Measurements from ENCODE around the gene DGAT2. TPM values are rescaled to one million over a fixed set of nuclear protein-coding genes. Genes with fewer than 3 reads are reported as not detected.

The DGAT2 gene
- total and polyA plus RNA-seq, 4 donors = 4.2 to 54.0 (median 8.4) TPM

DNA sequence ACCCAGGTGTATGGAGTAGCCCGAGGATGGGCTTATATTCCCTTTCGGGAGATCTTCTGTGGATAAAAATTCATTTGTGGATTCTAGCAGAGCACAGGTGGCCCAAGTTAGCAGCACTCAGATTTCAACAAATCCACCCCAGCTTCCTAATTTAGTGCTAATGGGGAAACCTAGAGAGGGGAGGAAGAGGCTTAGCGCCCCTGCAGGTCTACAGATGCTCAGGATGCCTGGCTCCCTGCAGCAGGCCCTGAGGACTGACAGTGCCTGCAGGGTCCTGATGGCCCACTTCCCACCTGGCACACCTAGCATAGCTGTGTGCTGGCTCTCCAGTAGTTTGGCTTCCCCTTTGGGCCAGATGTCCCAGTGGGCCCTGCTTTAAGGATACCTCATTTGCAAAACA lies 6.5 kb downstream of the DGAT2 start:
- WGBS, 2 donors = 94 to 98% methylated on average over 3 of the region's 3 CpGs
- no peaks in the 10 kb centered on the region for H3K9me3 ChIP-seq (ENCODE audit: control insufficient read depth in 4 of 4, insufficient read depth in 3 of 4, low read length in 3 of 4)
- no peak overlapping the region for H3K27ac ChIP-seq (ENCODE audit: low read depth in 1 of 2, low read length in 1 of 2)
- ATAC-seq (ENCODE audit: insufficient read depth, low FRiP score) (no peak), DNase-seq (no peak)
- no peak overlapping the region for H3K9ac ChIP-seq (ENCODE audit: insufficient read depth in 1 of 2, low read length in 2 of 2)
- H3K4me1 ChIP-seq (ENCODE audit: control insufficient read depth in 5 of 5, insufficient read depth in 5 of 5, low read length in 5 of 5) = peaks cover 0 to 4% (median 0%) of the 10 kb centered on the region in 5 donors
- H3K27me3 ChIP-seq (ENCODE audit: control insufficient read depth in 3 of 3, insufficient read depth in 3 of 3, low read length in 2 of 3) = peaks cover 0 to 9% (median 4%) of the 10 kb centered on the region in 3 donors
- H3K36me3 ChIP-seq (ENCODE audit: control insufficient read depth in 4 of 4, insufficient read depth in 4 of 4, low read length in 4 of 4) = no peaks in the 10 kb centered on the region
- TF ChIP-seq, protein P1, sequence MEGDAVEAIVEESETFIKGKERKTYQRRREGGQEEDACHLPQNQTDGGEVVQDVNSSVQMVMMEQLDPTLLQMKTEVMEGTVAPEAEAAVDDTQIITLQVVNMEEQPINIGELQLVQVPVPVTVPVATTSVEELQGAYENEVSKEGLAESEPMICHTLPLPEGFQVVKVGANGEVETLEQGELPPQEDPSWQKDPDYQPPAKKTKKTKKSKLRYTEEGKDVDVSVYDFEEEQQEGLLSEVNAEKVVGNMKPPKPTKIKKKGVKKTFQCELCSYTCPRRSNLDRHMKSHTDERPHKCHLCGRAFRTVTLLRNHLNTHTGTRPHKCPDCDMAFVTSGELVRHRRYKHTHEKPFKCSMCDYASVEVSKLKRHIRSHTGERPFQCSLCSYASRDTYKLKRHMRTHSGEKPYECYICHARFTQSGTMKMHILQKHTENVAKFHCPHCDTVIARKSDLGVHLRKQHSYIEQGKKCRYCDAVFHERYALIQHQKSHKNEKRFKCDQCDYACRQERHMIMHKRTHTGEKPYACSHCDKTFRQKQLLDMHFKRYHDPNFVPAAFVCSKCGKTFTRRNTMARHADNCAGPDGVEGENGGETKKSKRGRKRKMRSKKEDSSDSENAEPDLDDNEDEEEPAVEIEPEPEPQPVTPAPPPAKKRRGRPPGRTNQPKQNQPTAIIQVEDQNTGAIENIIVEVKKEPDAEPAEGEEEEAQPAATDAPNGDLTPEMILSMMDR (IDR thresholded peaks at IDR 0.05; ENCODE audit: control extremely low read depth, extremely low read depth) = no peak
- no peak overlapping the region for H3K4me3 ChIP-seq

DNA sequence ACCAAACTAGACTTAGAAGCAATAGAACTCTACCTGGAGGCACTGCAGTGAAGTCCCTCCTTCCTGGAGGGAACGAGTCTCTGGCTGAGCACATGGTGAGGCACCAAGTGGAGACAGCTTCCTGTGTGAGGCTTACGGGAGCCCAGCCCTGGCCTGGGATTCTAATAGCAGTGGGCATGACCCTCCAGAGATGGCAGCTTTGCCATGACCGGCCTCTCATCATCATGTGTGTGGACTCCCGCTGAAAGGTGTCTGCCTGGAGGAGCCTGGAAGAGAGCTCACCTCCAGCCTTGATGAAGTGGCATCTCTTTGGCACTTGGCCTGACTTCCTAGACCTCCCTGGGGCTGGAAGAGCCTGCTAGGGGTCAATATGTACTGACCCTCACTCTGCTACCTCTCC lies 8.0 kb downstream of the DGAT2 start:
- ATAC-seq (ENCODE audit: insufficient read depth, low FRiP score) (no peak), DNase-seq (no peak)
- Histone ChIP-seq H3K27me3 (ENCODE audit: control insufficient read depth in 3 of 3, insufficient read depth in 3 of 3, low read length in 2 of 3) (peaks cover 0 to 5% (median 0%) of the 10 kb centered on the region in 3 donors), H3K27ac (ENCODE audit: low read depth in 1 of 2, low read length in 1 of 2) (no peak overlapping the region), H3K9me3 (ENCODE audit: control insufficient read depth in 4 of 4, insufficient read depth in 3 of 4, low read length in 3 of 4) (no peaks in the 10 kb centered on the region), H3K4me1 (ENCODE audit: control insufficient read depth in 5 of 5, insufficient read depth in 5 of 5, low read length in 5 of 5) (peaks cover 0 to 4% (median 0%) of the 10 kb centered on the region in 5 donors), H3K9ac (ENCODE audit: insufficient read depth in 1 of 2, low read length in 2 of 2) (no peak overlapping the region), H3K36me3 (ENCODE audit: control insufficient read depth in 4 of 4, insufficient read depth in 4 of 4, low read length in 4 of 4) (no peaks in the 10 kb centered on the region), H3K4me3 (no peak overlapping the region)
- TF ChIP-seq, protein P1 (IDR thresholded peaks at IDR 0.05; ENCODE audit: control extremely low read depth, extremely low read depth) = no peak
- 84 to 93% methylated on average over 4 of the region's 4 CpGs for WGBS, 2 donors

GRCh38 chr11:75777461-75778110 lies 9.0 kb downstream of the DGAT2 start:
- H3K27me3 ChIP-seq (ENCODE audit: control insufficient read depth in 3 of 3, insufficient read depth in 3 of 3, low read length in 2 of 3) = no peaks in the 10 kb centered on the region

More at GRCh38 chr11:75777461-75778110, 9.0 kb downstream of the DGAT2 start:
- WGBS, 2 donors = 72 to 81% methylated on average over 13 of the region's 13 CpGs
- DNase-seq (no peak), ATAC-seq (ENCODE audit: insufficient read depth, low FRiP score) (no peak)
- H3K4me3 ChIP-seq = no peak overlapping the region
- H3K4me1 ChIP-seq (ENCODE audit: control insufficient read depth in 5 of 5, insufficient read depth in 5 of 5, low read length in 5 of 5) = no peaks in the 10 kb centered on the region
- TF ChIP-seq, protein P1 (IDR thresholded peaks at IDR 0.05; ENCODE audit: control extremely low read depth, extremely low read depth) = no peak
- H3K9me3 ChIP-seq (ENCODE audit: control insufficient read depth in 4 of 4, insufficient read depth in 3 of 4, low read length in 3 of 4) = no peaks in the 10 kb centered on the region
- no peaks in the 10 kb centered on the region for H3K36me3 ChIP-seq (ENCODE audit: control insufficient read depth in 4 of 4, insufficient read depth in 4 of 4, low read length in 4 of 4)
- H3K27ac ChIP-seq (ENCODE audit: low read depth in 1 of 2, low read length in 1 of 2) = no peak overlapping the region
- no peak overlapping the region for H3K9ac ChIP-seq (ENCODE audit: insufficient read depth in 1 of 2, low read length in 2 of 2)

All from lung (tissue), 12 donors.